Glutamatergic neuron (in vitro differentiated cells): ENCODE data around the gene PTGR2. TPM values are rescaled to one million over a fixed set of nuclear protein-coding genes. Genes with fewer than 3 reads are reported as not detected.
"Not testable (repeated sequence)": the region's sequence is repeated elsewhere in the genome, so short reads cannot be mapped to it uniquely, and the experiment has no call there.

ENCODE experiments used
- DNase-seq: peaks from one replicate; pipeline ENCODE4 v3.0.0; 2022
- H3K27ac Mint-ChIP-seq: one replicate; pipeline ENCODE4 v1.8.0; 2020; ENCODE audit warnings: mild to moderate bottlenecking, mixed read lengths, inconsistent platforms; ENCODE audit not compliant: unreplicated experiment
- H3K27me3 Mint-ChIP-seq: one replicate; pipeline ENCODE4 v1.8.0; 2020; ENCODE audit warnings: mild to moderate bottlenecking, moderate library complexity, mixed read lengths, inconsistent platforms; ENCODE audit not compliant: unreplicated experiment
- H3K36me3 Mint-ChIP-seq: one replicate; pipeline ENCODE4 v1.8.0; 2020; ENCODE audit warnings: mild to moderate bottlenecking, mixed read lengths, inconsistent platforms; ENCODE audit not compliant: unreplicated experiment
- H3K4me1 Mint-ChIP-seq: one replicate; pipeline ENCODE4 v1.8.0; 2020; ENCODE audit warnings: mild to moderate bottlenecking, low read depth, mixed read lengths, inconsistent platforms; ENCODE audit not compliant: unreplicated experiment
- H3K4me3 Mint-ChIP-seq: one replicate; pipeline ENCODE4 v1.8.0; 2020; ENCODE audit warnings: mild to moderate bottlenecking, mixed read lengths, inconsistent platforms; ENCODE audit not compliant: unreplicated experiment
- H3K9me3 Mint-ChIP-seq: one replicate; pipeline ENCODE4 v1.8.0; 2020; ENCODE audit warnings: mild to moderate bottlenecking, moderate library complexity, mixed read lengths, inconsistent platforms; ENCODE audit not compliant: unreplicated experiment
- total RNA-seq: library from RNA; stranded (reverse); fragmentation: NEBNext Ultra II Directional; extraction: Animal tissue kit (Norgen Biotek cat#: 25700); gene quantifications from one replicate; pipeline ENCODE4 v1.2.1, GENCODE V29; 2021; ENCODE audit not compliant: unreplicated experiment
- TF ChIP-seq, protein P1 (sequence below): fragments of 200-600 bp; sonication (generic); IDR thresholded peaks from one replicate; pipeline ENCODE4 v1.5.0; 2021; ENCODE audit not compliant: partially characterized antibody, unreplicated experiment

Gene PTGR2
- total RNA-seq, 1 donor from 2014 or later: 8.7 TPM

- Mint-ChIP-seq H3K9me3 (no peaks in the 10 kb centered on the region), H3K4me1 (no peaks in the 10 kb centered on the region), H3K27ac (no peak overlapping the region), H3K36me3 (no peaks in the 10 kb centered on the region), H3K27me3 (no peaks in the 10 kb centered on the region), H3K4me3 (no peak overlapping the region)
- DNase-seq: no peak
- TF ChIP-seq, protein P1, sequence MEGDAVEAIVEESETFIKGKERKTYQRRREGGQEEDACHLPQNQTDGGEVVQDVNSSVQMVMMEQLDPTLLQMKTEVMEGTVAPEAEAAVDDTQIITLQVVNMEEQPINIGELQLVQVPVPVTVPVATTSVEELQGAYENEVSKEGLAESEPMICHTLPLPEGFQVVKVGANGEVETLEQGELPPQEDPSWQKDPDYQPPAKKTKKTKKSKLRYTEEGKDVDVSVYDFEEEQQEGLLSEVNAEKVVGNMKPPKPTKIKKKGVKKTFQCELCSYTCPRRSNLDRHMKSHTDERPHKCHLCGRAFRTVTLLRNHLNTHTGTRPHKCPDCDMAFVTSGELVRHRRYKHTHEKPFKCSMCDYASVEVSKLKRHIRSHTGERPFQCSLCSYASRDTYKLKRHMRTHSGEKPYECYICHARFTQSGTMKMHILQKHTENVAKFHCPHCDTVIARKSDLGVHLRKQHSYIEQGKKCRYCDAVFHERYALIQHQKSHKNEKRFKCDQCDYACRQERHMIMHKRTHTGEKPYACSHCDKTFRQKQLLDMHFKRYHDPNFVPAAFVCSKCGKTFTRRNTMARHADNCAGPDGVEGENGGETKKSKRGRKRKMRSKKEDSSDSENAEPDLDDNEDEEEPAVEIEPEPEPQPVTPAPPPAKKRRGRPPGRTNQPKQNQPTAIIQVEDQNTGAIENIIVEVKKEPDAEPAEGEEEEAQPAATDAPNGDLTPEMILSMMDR: no peak
Measured at GRCh38 chr14:73859145-73859544, 7.5 kb downstream of the PTGR2 start.

DNA sequence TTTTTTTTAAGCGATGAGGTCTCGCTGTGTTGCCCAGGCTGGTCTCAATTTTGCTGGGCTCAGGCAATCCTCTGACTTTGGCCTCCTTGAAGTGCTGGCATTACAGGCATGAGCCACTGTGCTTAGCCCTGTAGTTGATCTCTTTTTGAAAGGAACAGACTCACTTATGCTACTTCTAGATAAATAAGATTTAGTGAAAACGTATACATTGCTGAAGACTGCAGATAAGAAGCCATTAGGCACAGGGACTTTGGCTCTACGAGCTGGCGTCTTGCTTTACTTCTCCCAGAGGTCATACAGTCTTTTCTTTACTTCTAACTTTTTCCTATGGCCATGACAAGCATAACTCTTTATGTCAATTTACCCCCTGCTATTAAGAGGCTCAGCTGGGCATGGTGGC is 9.4 kb downstream of the PTGR2 start:
- no peak for DNase-seq
- H3K27ac Mint-ChIP-seq: no peak overlapping the region
- no peaks in the 10 kb centered on the region for H3K9me3 Mint-ChIP-seq
- H3K4me3 Mint-ChIP-seq: no peak overlapping the region
- TF ChIP-seq, protein P1: no peak
- H3K27me3 Mint-ChIP-seq: no peaks in the 10 kb centered on the region
- no peaks in the 10 kb centered on the region for H3K36me3 Mint-ChIP-seq
- H3K4me1 Mint-ChIP-seq: no peaks in the 10 kb centered on the region

DNA sequence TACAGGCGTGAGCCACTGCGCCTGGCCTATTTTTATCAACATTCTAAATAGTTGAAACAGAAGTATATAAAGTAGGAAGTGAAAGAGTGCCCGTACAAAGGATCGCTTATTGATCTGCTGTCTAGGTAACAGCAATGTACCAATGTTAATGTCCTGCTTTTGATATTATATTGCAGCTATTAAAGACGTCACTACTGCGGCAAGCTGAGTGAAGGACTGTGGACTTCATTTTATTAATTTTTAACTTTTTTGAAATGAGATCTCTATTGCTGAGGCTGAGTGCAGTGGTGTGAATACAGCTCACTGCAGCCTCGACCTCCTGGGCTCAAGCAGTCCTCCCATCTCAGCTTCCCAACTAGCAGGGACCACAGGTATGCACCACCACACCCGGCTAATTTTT is 10.8 kb downstream of the PTGR2 start:
- Mint-ChIP-seq H3K36me3 (no peaks in the 10 kb centered on the region), H3K9me3 (no peaks in the 10 kb centered on the region), H3K4me3 (no peak overlapping the region), H3K4me1 (no peaks in the 10 kb centered on the region), H3K27ac (no peak overlapping the region), H3K27me3 (no peaks in the 10 kb centered on the region)
- TF ChIP-seq, protein P1: no peak
- no peak for DNase-seq

DNA sequence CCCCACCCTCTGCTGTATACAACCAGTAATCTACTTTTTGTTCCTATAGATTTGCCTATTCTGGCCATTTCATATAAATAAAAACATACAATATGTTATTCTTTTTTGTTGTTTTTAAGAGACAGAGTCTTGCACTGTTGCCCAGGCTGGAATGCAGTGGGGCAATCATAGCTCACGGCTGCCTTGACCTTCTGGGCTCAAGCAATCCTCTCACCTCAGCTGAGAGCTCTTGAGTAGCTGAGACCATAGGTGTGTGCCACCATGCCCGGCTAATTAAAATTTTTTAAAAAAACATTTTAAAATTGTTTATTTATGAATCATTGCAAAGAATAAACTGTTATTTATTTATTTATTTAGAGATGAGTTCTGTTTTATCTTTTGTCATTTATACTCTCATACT is 11.6 kb downstream of the PTGR2 start:
- no peak for DNase-seq

GRCh38 chr14:73865534-73866113 is 14.0 kb downstream of the PTGR2 start:
- Mint-ChIP-seq H3K36me3 (no peaks in the 10 kb centered on the region), H3K27me3 (no peaks in the 10 kb centered on the region), H3K27ac (no peak overlapping the region), H3K4me3 (no peak overlapping the region), H3K4me1 (no peaks in the 10 kb centered on the region), H3K9me3 (peaks cover 1% of the 10 kb centered on the region)
- TF ChIP-seq, protein P1: no peak
- no peak for DNase-seq

More for the DNA sequence above, 11.6 kb downstream of the PTGR2 start:
- Mint-ChIP-seq H3K27ac (no peak overlapping the region), H3K27me3 (no peaks in the 10 kb centered on the region), H3K9me3 (no peaks in the 10 kb centered on the region), H3K4me1 (no peaks in the 10 kb centered on the region), H3K4me3 (no peak overlapping the region), H3K36me3 (no peaks in the 10 kb centered on the region)
- TF ChIP-seq, protein P1: no peak

GRCh38 chr14:73869754-73870153 is 18.1 kb downstream of the PTGR2 start:
- H3K9me3 Mint-ChIP-seq, H3K36me3 Mint-ChIP-seq, H3K27ac Mint-ChIP-seq, DNase-seq, H3K4me1 Mint-ChIP-seq, H3K27me3 Mint-ChIP-seq, H3K4me3 Mint-ChIP-seq: not testable (repeated sequence)
